GM12874 (cell line): Measurements from ENCODE around the gene ALG14.

Experiments
- TF ChIP-seq, protein P1 (sequence below): IDR thresholded peaks from 2 replicates; pipeline ENCODE4 v1.5.1; 2011; ENCODE audit warnings: low read depth, mild to moderate bottlenecking, control low read depth, low read length, moderate library complexity; ENCODE audit not compliant: insufficient read depth

ALG14 gene

DNA sequence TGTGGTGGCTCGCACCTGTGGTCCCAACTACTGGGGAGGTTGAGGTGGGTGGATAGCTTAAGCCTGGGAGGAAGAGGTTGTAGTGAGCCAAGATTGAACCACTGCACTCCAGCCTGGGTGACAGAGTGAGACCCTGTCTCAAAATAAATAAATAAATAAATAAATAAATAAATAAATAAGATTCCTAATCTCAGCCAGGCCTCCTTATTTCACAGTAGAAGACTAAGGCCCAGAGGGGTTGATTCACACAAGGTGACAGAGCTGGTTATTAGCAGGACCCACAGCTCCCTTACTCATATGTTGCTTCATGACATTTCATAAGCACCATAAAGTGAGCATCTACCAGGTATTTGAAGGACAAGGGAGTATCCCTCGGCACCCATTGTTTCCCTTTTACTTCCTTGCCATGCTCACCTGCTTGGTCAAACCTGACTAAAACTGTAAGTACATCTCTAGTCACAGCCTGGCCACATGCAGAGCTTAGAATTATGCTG lies 32.7 kb downstream of the ALG14 start:
- TF ChIP-seq, protein P1, sequence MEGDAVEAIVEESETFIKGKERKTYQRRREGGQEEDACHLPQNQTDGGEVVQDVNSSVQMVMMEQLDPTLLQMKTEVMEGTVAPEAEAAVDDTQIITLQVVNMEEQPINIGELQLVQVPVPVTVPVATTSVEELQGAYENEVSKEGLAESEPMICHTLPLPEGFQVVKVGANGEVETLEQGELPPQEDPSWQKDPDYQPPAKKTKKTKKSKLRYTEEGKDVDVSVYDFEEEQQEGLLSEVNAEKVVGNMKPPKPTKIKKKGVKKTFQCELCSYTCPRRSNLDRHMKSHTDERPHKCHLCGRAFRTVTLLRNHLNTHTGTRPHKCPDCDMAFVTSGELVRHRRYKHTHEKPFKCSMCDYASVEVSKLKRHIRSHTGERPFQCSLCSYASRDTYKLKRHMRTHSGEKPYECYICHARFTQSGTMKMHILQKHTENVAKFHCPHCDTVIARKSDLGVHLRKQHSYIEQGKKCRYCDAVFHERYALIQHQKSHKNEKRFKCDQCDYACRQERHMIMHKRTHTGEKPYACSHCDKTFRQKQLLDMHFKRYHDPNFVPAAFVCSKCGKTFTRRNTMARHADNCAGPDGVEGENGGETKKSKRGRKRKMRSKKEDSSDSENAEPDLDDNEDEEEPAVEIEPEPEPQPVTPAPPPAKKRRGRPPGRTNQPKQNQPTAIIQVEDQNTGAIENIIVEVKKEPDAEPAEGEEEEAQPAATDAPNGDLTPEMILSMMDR = no peak

DNA sequence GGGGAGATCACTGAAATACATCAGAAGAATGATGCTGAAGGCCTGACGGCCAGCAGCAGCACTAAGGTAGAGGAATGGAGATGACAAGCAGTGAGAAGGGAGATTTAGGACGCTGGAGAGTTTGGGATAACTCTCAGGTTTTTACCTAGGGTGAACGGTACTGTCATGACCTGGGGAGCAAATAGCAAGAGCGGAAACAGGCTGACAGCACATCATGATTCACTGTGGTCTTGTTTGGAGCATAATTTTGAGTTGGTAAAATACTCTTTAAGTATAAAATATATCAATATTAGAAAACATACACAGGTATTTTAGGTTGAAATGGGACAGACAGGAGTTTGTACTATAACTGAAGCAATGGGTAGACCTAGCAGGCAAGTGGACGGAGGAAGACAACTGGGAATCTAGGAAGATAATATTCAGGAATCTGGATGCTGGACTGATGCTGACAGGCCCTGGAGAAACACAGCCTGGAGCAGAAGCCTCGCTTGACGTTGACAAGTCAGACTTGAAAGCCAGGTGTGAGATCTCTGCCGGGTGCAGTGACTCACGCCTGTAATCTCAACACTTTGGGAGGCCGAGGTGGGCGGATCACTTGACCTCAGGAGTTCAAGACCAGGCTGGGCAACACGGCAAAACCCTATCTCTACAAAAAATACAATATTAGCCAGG lies 33.3 kb downstream of the ALG14 start:
- TF ChIP-seq, protein P1 = no peak

DNA sequence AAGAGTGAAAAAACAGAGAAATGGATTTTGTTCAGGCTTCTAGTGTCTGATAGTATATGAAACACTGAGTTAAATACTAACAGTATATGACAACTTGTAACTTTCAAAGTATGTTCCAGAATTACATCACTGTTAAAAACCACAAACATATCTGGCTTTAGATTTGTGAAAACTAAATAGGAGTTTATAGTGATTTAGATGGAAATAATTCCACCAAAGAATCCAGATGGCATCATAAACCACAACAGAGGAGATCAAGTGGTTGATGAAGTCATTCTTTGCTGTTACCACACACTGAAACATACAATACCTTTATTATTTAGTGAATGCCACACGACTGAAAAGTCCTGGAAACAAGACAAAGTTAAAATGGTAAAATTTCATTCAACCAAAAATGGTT lies 37.2 kb downstream of the ALG14 start:
- TF ChIP-seq, protein P1 = no peak

DNA sequence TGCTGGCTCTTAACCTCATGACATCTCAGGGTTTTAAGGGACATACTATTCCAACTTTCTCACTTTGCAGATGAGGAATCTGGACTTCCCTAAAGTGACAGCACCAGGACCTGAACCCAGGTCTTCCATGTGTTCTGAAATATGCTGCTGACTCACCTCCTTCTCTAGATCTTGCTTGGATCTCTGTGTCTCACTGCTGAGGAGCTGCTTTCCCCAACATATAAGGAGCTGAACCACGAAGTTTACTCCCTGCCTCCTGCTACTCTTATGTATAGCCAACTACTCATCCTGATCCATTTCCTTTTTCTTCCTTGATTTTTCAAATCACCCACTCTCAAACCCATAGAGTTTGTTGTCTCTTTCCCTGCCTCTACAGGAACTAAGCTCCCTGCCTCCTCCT lies 38.2 kb downstream of the ALG14 start:
- TF ChIP-seq, protein P1 = no peak

DNA sequence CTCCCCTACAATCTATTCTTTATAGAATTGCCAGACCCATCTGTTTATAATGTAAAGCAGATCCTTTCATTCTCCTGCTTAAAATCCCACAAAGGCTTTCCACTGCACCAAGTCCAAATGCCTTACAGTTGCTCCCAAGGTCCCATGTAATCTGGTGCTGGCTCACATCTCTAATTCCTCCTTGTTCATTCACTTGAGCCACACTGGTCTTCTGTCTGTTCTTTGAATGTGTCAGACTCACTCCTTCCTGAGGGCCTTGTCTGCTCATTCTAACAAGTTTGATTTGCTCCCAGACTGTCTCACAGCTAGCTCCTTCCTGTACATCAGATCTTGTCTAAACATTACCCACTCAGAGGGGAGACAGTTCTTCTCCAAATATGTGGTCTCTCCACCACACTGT lies 38.9 kb downstream of the ALG14 start:
- TF ChIP-seq, protein P1 = no peak

DNA sequence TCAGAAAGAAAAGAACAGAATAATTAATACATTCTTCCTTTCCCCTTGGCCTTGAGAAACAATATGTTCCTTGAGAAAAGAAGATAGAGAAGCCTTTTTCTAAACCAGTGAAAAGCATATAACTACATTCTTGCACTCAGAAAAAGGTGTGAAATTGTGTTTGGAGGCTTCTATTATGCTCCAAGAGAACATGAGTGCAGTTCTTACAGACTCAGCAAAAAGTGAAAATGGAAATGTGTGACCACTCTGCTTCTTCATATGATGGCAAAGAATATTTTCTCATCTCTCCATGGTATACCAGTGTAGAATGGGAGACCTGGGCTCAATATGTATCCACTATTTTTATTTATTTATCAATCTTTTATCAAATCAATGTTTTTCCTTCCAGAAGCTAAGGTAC lies 43.2 kb downstream of the ALG14 start:
- TF ChIP-seq, protein P1 = no peak

DNA sequence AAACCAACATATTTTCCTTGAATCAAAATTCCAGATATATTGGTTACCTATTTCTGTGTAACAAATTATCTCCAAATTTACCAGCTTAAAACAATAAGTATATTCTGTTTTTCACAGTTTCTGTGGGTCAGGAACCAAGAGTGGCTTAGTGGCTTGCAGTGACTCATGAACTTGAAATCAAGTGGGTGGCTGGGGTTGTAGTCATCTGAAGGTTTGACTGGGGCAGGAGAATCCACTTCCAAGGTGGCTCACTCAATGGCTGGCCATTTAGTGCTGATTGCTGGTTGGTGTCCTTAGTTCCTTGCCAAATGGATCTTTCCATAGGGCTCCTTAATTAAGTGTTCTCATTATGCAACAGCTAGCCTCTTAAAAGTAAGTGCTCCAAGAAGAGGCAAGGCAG lies 43.8 kb downstream of the ALG14 start:
- TF ChIP-seq, protein P1 = no peak
